B cell (primary cell): Measurements from ENCODE around the gene TAPBP.

ENCODE experiments used
- CTCF ChIP-seq: fragments of 200-600 bp; IDR thresholded peaks from one replicate; pipeline ENCODE4 v1.8.0; 2022; ENCODE audit warnings: antibody characterized with exemption, mild to moderate bottlenecking
- EZH2 ChIP-seq: IDR thresholded peaks from 2 replicates; pipeline ENCODE4 v1.6.1; 2012; ENCODE audit warnings: borderline replicate concordance, low read depth, mild to moderate bottlenecking, moderate library complexity, low read length; ENCODE audit not compliant: insufficient read depth, poor library complexity, severe bottlenecking

GRCh38 chr6:33278392-33278741, 35.5 kb downstream of the TAPBP start:
- TF ChIP-seq CTCF (no peak), EZH2 (no peak)
